ENCODE measurements around the gene TOB1.
"Not testable (repeated sequence)": the region's sequence is repeated elsewhere in the genome, so short reads cannot be mapped to it uniquely, and the experiment has no call there.

TOB1 gene

GRCh38 chr17:50898369-50899004 is 32.3 kb upstream of the TOB1 start:
- no peak for DNase-seq (ENCODE audit: low read depth in 2 of 2)

- DNase-seq (ENCODE audit: low read depth in 2 of 2): not testable (repeated sequence)
These were observed 28.4 kb upstream of the TOB1 start for GRCh38 chr17:50894513-50894912.

DNA sequence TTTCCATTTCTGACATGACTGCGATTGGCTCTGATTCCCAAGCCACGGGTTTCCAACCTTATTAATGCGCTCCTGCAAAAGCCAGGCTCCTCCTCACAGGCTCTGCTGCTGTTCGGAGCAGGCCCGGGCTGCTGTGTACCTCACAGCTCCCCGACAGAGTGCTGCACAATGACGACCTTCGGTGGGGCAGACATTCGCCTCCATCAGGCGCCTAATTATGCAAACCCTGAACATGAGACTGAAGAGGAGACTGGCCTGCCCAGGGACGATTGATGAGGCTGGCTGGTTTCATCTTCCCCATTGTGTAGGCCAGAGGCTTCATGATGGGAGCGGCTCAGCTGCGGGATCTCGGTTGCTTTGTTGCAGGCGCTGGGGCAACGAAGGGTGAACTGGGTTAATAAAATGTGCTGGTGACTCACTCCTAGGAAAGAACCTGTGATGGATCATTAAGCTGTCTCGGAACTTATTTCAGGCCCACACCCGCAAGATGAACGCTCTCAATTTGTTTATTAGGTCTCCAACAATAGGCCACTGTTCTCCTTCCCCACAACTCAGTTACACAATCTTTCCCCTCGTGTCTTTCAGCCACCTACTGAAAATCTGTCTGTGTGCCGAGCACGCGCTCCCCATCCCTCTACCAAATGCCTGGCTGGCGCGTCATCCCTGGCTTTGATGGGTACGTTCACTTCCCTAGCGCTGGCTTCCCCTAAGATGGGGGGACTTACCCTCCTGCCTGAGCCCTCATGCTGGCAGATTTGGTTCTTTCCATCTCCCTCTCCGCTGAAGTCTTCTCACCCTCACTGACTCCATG is 27.2 kb upstream of the TOB1 start:
- no peak for DNase-seq (ENCODE audit: low read depth in 2 of 2)

GRCh38 chr17:50892101-50892776 is 26.1 kb upstream of the TOB1 start:
- DNase-seq (ENCODE audit: low read depth in 2 of 2): no peak

- no peak for DNase-seq (ENCODE audit: low read depth in 2 of 2)
These were observed 25.4 kb upstream of the TOB1 start for GRCh38 chr17:50891577-50891989.

DNA sequence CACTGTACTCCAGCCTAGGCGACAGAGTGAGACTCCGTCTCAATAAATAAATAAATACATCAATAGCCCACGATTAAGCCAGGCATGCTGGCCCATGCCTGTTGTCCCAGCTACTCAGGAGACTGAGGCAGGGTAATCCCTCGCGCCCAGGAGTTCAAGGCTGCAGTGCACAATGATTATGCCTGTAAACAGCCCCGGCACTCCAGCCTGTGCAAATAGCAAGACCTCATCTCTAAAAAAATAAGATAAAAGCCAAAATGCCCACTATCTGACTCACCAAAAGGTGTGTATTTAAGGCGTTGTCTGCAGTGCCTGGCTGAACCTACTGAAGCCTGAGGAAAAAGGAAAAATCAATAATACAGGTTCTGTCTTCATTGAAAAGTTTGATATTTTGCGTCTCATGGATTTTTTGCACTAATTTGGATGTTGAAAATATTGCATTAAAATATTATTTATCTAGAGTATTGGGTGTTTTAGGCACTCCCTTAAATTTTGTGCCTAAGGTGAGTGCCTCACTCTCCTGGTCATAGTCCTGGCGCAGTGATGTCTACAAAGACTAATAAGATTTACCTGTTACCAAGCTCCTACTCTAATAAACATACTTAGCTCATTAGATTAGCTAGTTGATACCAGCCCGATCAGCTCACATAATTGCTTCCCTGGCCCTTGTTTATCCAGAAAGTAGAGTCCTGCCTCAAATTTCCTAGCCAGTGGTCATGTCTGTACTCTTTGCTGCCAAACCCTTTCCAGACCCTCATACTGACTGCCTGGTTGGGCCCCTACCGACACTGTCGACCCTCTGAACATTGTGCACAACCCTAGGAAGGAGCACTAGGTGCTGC is 24.7 kb upstream of the TOB1 start:
- no peak for DNase-seq (ENCODE audit: low read depth in 2 of 2)

- DNase-seq (ENCODE audit: low read depth in 2 of 2): no peak
These were observed 23.5 kb upstream of the TOB1 start for GRCh38 chr17:50889528-50890118.

- no peak for DNase-seq (ENCODE audit: low read depth in 2 of 2)
These were observed 21.6 kb upstream of the TOB1 start for GRCh38 chr17:50887705-50888245.

DNA sequence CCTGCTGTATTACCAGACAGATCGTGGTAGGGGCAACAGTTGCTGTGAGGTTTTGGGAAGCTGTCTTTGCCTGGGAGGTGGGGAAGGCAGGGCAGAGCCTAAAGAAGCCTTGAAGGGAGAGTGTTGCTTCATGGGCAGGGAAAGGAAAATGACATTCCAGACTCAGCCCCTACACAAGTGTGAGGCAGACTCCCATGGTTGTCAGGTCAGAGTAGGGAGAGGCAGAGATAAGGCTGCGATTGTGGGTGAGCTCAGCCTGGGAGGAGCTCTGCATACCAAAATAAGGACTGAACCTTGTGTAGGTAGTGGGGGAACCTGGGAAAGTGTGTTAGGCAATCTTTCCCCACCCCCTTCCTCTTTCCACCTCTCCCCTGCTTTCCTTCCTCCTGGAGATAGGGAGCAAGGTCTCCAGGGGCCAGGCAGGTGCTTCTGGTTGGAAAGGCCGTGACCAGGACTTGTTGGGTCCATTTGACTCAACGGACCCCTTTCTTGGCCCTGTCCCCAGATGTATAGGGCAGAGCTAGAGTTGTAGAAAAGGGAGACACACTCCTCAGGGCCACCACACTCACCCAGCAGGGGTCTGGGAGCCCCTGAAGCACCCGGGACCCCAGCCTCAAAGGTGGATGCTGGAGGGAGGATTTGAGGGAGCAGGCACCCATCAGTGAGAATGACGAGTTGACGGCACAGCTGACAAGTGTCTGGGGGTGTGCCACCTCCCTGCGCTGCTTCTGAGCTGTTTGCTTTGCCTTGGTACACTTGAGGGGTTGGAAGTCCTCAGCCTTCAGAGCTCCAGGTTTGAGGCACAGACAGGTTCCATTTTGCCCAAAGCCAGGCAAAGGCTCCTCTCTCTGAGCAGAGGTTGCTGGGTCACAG is 18.5 kb upstream of the TOB1 start:
- DNase-seq (ENCODE audit: low read depth in 2 of 2): no peak

- no peak for DNase-seq (ENCODE audit: low read depth in 2 of 2)
These were observed 17.8 kb upstream of the TOB1 start for GRCh38 chr17:50883850-50884438.

DNA sequence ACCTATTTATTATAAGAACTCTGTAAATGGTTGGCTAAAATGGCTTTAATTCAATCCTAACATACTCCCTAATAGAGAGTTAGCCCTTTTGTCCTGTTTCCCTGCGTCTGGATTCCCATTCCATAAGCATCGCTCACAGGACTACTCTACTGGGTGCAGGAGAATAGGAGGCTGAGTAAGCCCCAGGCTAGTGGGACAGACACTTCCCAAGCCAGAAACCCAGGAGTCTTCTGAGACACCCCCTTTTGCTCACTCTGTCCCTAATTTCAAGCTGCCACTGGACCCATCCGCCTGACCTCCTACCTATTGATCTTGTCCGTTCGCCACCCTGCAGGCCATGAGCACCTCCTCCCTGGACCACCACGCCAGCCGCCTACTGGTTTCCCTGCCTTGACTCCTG is 16.7 kb upstream of the TOB1 start:
- DNase-seq (ENCODE audit: low read depth in 2 of 2): no peak

GRCh38 chr17:50881182-50881581 is 15.0 kb upstream of the TOB1 start:
- no peak for DNase-seq (ENCODE audit: low read depth in 2 of 2)

GRCh38 chr17:50879086-50879485 is 12.9 kb upstream of the TOB1 start:
- no peak for DNase-seq (ENCODE audit: low read depth in 2 of 2)

DNA sequence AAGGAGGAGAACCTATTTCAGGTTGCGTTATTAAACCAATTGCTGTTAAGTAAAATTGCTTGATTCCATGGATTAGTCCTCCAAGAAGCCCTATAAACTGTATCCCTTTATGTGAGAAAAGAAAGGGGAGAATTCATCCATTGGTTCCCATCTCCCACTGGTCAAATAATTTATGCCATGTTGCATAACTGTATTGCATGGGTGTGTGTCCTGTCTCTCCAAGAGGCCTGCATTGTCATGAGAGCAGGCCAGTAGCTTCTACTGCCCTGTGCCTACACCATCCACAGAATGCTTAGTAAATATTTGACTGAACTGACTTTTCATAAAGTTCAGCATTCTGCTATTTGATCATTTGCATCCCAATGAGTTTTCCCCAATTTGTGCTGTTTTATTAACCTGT is 11.7 kb upstream of the TOB1 start:
- DNase-seq (ENCODE audit: low read depth in 2 of 2): no peak

DNA sequence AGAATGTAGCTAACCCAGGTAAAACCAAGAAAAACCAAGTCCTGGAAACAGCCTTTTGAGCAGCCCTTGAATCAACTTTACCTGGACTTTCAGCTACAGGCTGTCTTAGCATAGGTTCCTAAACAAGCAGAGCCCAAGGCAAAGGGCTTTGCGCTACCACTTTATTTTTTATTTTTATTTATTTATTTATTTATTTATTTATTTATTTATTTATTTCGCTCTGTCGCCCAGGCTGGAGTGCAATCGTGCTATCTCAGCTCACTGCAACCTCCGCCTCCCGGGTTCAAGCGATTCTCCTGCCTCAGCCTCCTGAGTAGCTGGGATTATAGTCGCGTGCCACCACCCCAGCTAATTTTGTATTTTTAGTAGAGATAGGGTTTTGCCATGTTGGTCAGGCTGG is 10.9 kb upstream of the TOB1 start:
- not testable (repeated sequence) for DNase-seq (ENCODE audit: low read depth in 2 of 2)

- DNase-seq (ENCODE audit: low read depth in 2 of 2): no peak
These were observed 8.9 kb upstream of the TOB1 start for GRCh38 chr17:50875074-50875473.

DNA sequence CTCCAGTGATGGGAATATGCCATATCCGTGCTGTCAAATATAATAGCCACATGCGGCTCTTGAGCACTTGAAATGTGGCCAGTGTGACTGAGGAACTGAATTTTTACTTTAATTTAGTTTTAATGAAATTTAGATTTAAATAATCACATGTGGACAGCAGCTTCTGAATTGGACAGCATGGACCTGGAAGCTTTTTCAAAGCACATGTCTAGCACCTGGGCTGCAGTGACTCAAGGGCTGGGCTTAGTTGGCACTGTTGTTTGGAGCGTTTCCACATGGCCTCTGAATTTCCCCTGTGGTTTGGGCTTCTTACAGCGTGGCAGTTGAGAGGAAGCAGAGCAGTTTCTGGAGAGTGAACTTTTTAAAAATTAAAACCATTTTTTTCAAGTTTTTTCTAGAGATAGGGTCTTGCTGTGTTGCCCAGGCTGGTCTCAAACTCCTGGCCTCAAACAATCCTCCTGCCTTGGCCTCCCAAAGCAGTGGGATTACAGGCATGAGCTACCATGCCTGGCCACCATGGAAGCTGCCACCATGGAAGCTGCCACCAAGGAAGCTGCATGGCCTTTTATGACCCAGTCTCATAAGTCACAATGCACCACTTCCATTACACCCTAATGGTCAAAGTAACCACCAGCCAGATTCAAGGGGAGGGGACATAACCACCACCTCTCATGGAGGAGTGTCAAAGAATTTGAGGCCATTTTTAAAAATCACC is 6.7 kb upstream of the TOB1 start:
- DNase-seq (ENCODE audit: low read depth in 2 of 2): no peak

GRCh38 chr17:50871898-50872297 is 5.7 kb upstream of the TOB1 start:
- DNase-seq (ENCODE audit: low read depth in 2 of 2): no peak

GRCh38 chr17:50871364-50871763 is 5.2 kb upstream of the TOB1 start:
- peak in 1 of 2 donors; percentile 38 for DNase-seq (ENCODE audit: low read depth in 2 of 2)
